Activated CD4-positive, alpha-beta T cell treated with anti-CD3 and anti-CD28 coated beads for 36 hours (primary cell): ENCODE data around the gene CACNA2D1. TPM values are rescaled to one million over a fixed set of nuclear protein-coding genes. Genes with fewer than 3 reads are reported as not detected.

Experiments used
- ATAC-seq: fragments of 200-7000 bp; cut with Tn5 transposase; one replicate; pipeline ENCODE4 v1.10.0; 2021; ENCODE audit warnings: mild to moderate bottlenecking, moderate library complexity
- CTCF ChIA-PET: fragments of 350-600 bp; sonication (Branson Sonifier 250); formaldehyde crosslinking; loops from one replicate; lab custom pipeline; 2021; ENCODE audit warnings: antibody characterized with exemption; lab: Charles Lee
- POLR2A ChIA-PET: fragments of 350-600 bp; sonication (Branson Sonifier 250); formaldehyde crosslinking; loops from one replicate; lab custom pipeline; 2021; ENCODE audit warnings: antibody characterized with exemption, inconsistent platforms; lab: Charles Lee
- DNase-seq: peaks from one replicate; pipeline ENCODE4 v3.0.0-alpha.2; 2020
- H3K27ac Mint-ChIP-seq: one replicate; pipeline ENCODE4 v1.8.0; 2021; ENCODE audit warnings: mixed read lengths
- H3K27me3 Mint-ChIP-seq: one replicate; pipeline ENCODE4 v1.8.0; 2021; ENCODE audit warnings: mixed read lengths
- H3K36me3 Mint-ChIP-seq: one replicate; pipeline ENCODE4 v1.8.0; 2021; ENCODE audit warnings: low read depth, mixed read lengths
- H3K4me1 Mint-ChIP-seq: one replicate; pipeline ENCODE4 v1.8.0; 2021; ENCODE audit warnings: mixed read lengths
- H3K4me3 Mint-ChIP-seq: one replicate; pipeline ENCODE4 v1.8.0; 2021; ENCODE audit warnings: mild to moderate bottlenecking, moderate library complexity, mixed read lengths
- H3K9me3 Mint-ChIP-seq: one replicate; pipeline ENCODE4 v1.8.0; 2021; ENCODE audit warnings: low read depth, mixed read lengths
- intact Hi-C, 2 experiments: fragments of 100-400 bp; cut with DNase I in 1 of 2; cut with micrococcal nuclease in 1 of 2; formaldehyde crosslinking; loops; one replicate each; pipeline versions ENCODE4 v1.14.2 to v1.15.1; 2022 to 2024; cut with DNase I, micrococcal nuclease
- total RNA-seq, 2 experiments: library from RNA; stranded (reverse); gene quantifications; one replicate each; pipeline ENCODE4 v1.2.3, GENCODE V29; 2021

The CACNA2D1 gene
- total RNA-seq, 2 experiments from 2014 or later = not detected

- H3K27me3 Mint-ChIP-seq = no peaks in the 10 kb centered on the region
- DNase-seq (no peak), ATAC-seq (no peak)
- H3K27ac Mint-ChIP-seq = no peak overlapping the region
- intact Hi-C loops = no loop called here
- POLR2A ChIA-PET = no interaction called here
- H3K9me3 Mint-ChIP-seq = no peaks in the 10 kb centered on the region
- CTCF ChIA-PET = no interaction called here
- H3K4me3 Mint-ChIP-seq = no peak overlapping the region
- H3K36me3 Mint-ChIP-seq = no peaks in the 10 kb centered on the region
- H3K4me1 Mint-ChIP-seq = no peaks in the 10 kb centered on the region
Observed at GRCh38 chr7:82268632-82269031, 174.9 kb downstream of the CACNA2D1 start.

GRCh38 chr7:82266081-82266480 is 177.5 kb downstream of the CACNA2D1 start:
- Mint-ChIP-seq H3K4me1 (no peaks in the 10 kb centered on the region), H3K4me3 (no peak overlapping the region), H3K27ac (no peak overlapping the region), H3K36me3 (no peaks in the 10 kb centered on the region), H3K9me3 (peaks cover 2% of the 10 kb centered on the region), H3K27me3 (no peaks in the 10 kb centered on the region)
- no peak for DNase-seq
- intact Hi-C loops = no loop called here
- ChIA-PET POLR2A (no interaction called here), CTCF (no interaction called here)
- ATAC-seq = no peak

GRCh38 chr7:82264783-82265305 is 178.7 kb downstream of the CACNA2D1 start:
- peaks cover 2% of the 10 kb centered on the region for H3K9me3 Mint-ChIP-seq
- intact Hi-C loops = no loop called here

GRCh38 chr7:82263920-82264782 is 179.4 kb downstream of the CACNA2D1 start:
- ChIA-PET POLR2A (no interaction called here), CTCF (no interaction called here)
- no peaks in the 10 kb centered on the region for H3K36me3 Mint-ChIP-seq
- ATAC-seq = no peak
- no peak overlapping the region for H3K4me3 Mint-ChIP-seq
- H3K27ac Mint-ChIP-seq = no peak overlapping the region
- no peak for DNase-seq
- H3K27me3 Mint-ChIP-seq = no peaks in the 10 kb centered on the region
- peaks cover 2% of the 10 kb centered on the region for H3K9me3 Mint-ChIP-seq
- intact Hi-C loops = no loop called here
- H3K4me1 Mint-ChIP-seq = no peaks in the 10 kb centered on the region

More at GRCh38 chr7:82264783-82265305, 178.7 kb downstream of the CACNA2D1 start:
- Mint-ChIP-seq H3K36me3 (no peaks in the 10 kb centered on the region), H3K4me3 (no peak overlapping the region), H3K27me3 (no peaks in the 10 kb centered on the region), H3K27ac (no peak overlapping the region), H3K4me1 (no peaks in the 10 kb centered on the region)
- POLR2A ChIA-PET = no interaction called here
- DNase-seq = no peak
- CTCF ChIA-PET = no interaction called here
- ATAC-seq = no peak

GRCh38 chr7:82258181-82258580 is 185.4 kb downstream of the CACNA2D1 start:
- Mint-ChIP-seq H3K27me3 (no peaks in the 10 kb centered on the region), H3K36me3 (no peaks in the 10 kb centered on the region), H3K4me1 (no peaks in the 10 kb centered on the region), H3K4me3 (no peak overlapping the region), H3K9me3 (peaks cover 2% of the 10 kb centered on the region), H3K27ac (no peak overlapping the region)
- ATAC-seq (no peak), DNase-seq (no peak)
- intact Hi-C loops = no loop called here
- CTCF ChIA-PET = no interaction called here
- POLR2A ChIA-PET = no interaction called here

GRCh38 chr7:82257118-82257695 is 186.4 kb downstream of the CACNA2D1 start:
- H3K9me3 Mint-ChIP-seq = peaks cover 2% of the 10 kb centered on the region
- no peak overlapping the region for H3K27ac Mint-ChIP-seq
- H3K4me1 Mint-ChIP-seq = no peaks in the 10 kb centered on the region
- H3K36me3 Mint-ChIP-seq = no peaks in the 10 kb centered on the region
- DNase-seq (no peak), ATAC-seq (no peak)
- H3K4me3 Mint-ChIP-seq = no peak overlapping the region
- intact Hi-C loops = no loop called here
- ChIA-PET CTCF (no interaction called here), POLR2A (no interaction called here)
- H3K27me3 Mint-ChIP-seq = no peaks in the 10 kb centered on the region

- Mint-ChIP-seq H3K4me3 (no peak overlapping the region), H3K9me3 (no peaks in the 10 kb centered on the region), H3K27ac (no peak overlapping the region), H3K36me3 (no peaks in the 10 kb centered on the region), H3K27me3 (no peaks in the 10 kb centered on the region), H3K4me1 (no peaks in the 10 kb centered on the region)
- ChIA-PET POLR2A (interaction anchor here (0.6 kb wide), 1 partner anchor 39 kb away, joined by 4 read pairs; no protein-coding TSS in a partner anchor), CTCF (no interaction called here)
- intact Hi-C loops = no loop called here
- DNase-seq (no peak), ATAC-seq (no peak)
Observed at GRCh38 chr7:82255706-82256105, 187.9 kb downstream of the CACNA2D1 start.

GRCh38 chr7:82250598-82250997 is 193.0 kb downstream of the CACNA2D1 start:
- intact Hi-C loops = no loop called here
- CTCF ChIA-PET = no interaction called here
- Mint-ChIP-seq H3K36me3 (no peaks in the 10 kb centered on the region), H3K27me3 (no peaks in the 10 kb centered on the region), H3K4me1 (no peaks in the 10 kb centered on the region), H3K9me3 (no peaks in the 10 kb centered on the region), H3K4me3 (no peak overlapping the region), H3K27ac (no peak overlapping the region)
- ATAC-seq (no peak), DNase-seq (no peak)
- POLR2A ChIA-PET = no interaction called here

GRCh38 chr7:82249979-82250378 is 193.6 kb downstream of the CACNA2D1 start:
- Mint-ChIP-seq H3K36me3 (no peaks in the 10 kb centered on the region), H3K4me3 (no peak overlapping the region), H3K9me3 (no peaks in the 10 kb centered on the region), H3K27me3 (no peaks in the 10 kb centered on the region), H3K27ac (no peak overlapping the region), H3K4me1 (no peaks in the 10 kb centered on the region)
- ChIA-PET POLR2A (no interaction called here), CTCF (no interaction called here)
- ATAC-seq (no peak), DNase-seq (no peak)
- intact Hi-C loops = no loop called here

- ChIA-PET POLR2A (no interaction called here), CTCF (no interaction called here)
- ATAC-seq (no peak), DNase-seq (no peak)
- H3K4me3 Mint-ChIP-seq = no peak overlapping the region
- intact Hi-C loops = no loop called here
- no peaks in the 10 kb centered on the region for H3K36me3 Mint-ChIP-seq
- no peaks in the 10 kb centered on the region for H3K4me1 Mint-ChIP-seq
- H3K27me3 Mint-ChIP-seq = no peaks in the 10 kb centered on the region
- peaks cover 2% of the 10 kb centered on the region for H3K9me3 Mint-ChIP-seq
- no peak overlapping the region for H3K27ac Mint-ChIP-seq
Observed at GRCh38 chr7:82247814-82248433, 195.7 kb downstream of the CACNA2D1 start.

- H3K27me3 Mint-ChIP-seq = no peaks in the 10 kb centered on the region
- ATAC-seq (no peak), DNase-seq (no peak)
- POLR2A ChIA-PET = no interaction called here
- no peak overlapping the region for H3K4me3 Mint-ChIP-seq
- CTCF ChIA-PET = no interaction called here
- no peak overlapping the region for H3K27ac Mint-ChIP-seq
- no peaks in the 10 kb centered on the region for H3K4me1 Mint-ChIP-seq
- no peaks in the 10 kb centered on the region for H3K36me3 Mint-ChIP-seq
- H3K9me3 Mint-ChIP-seq = peaks cover 2% of the 10 kb centered on the region
- intact Hi-C loops = no loop called here
Observed at GRCh38 chr7:82244947-82245517, 198.5 kb downstream of the CACNA2D1 start.
